Fibroblast of lung (primary cell): ENCODE data around the gene FLNC. TPM values are rescaled to one million over a fixed set of nuclear protein-coding genes. Genes with fewer than 3 reads are reported as not detected.

Experiments
- DNase-seq, 2 donors: peaks; one replicate each; pipeline versions ENCODE4 v3.0.0 to v3.0.0-alpha.2; 2010; ENCODE audit warnings: low read depth in 2 of 2
- H2AFZ ChIP-seq: 2 replicates; pipeline ENCODE4 v1.5.1; 2012; ENCODE audit warnings: low read length, control low read depth, inconsistent platforms
- H3K27ac ChIP-seq: 2 replicates; pipeline ENCODE4 v1.5.1; 2011; ENCODE audit warnings: low read length, control low read depth; ENCODE audit not compliant: insufficient read depth
- H3K27me3 ChIP-seq: 2 replicates; pipeline ENCODE4 v1.5.1; 2011; ENCODE audit warnings: mild to moderate bottlenecking, low read length; ENCODE audit not compliant: control insufficient read depth, insufficient read depth
- H3K36me3 ChIP-seq: 2 replicates; pipeline ENCODE4 v1.5.1; 2011; ENCODE audit warnings: low read length; ENCODE audit not compliant: control insufficient read depth, insufficient read depth
- H3K4me1 ChIP-seq: 2 replicates; pipeline ENCODE4 v1.5.1; 2011; ENCODE audit warnings: low read length; ENCODE audit not compliant: control insufficient read depth, insufficient read depth; ENCODE audit errors: extremely low read depth
- H3K4me2 ChIP-seq: 2 replicates; pipeline ENCODE4 v1.5.1; 2011; ENCODE audit warnings: low read length, control low read depth; ENCODE audit not compliant: insufficient read depth; ENCODE audit errors: extremely low read depth
- H3K4me3 ChIP-seq, 4 experiments: fragments of 200-600 bp in 1 of 4; sonication (generic) in 1 of 4; replicated peaks in 1 of 4; 2 replicates each; pipeline ENCODE4 v1.5.1; 2011 to 2016; ENCODE audit warnings: low read length in 4 of 4, low read depth in 3 of 4, mild to moderate bottlenecking in 3 of 4, control low read depth in 2 of 4, inconsistent platforms in 1 of 4, mixed read lengths in 1 of 4; ENCODE audit not compliant: insufficient read depth in 1 of 4; ENCODE audit errors: control extremely low read depth in 1 of 4
- H3K79me2 ChIP-seq: 2 replicates; pipeline ENCODE4 v1.5.1; 2012; ENCODE audit warnings: mild to moderate bottlenecking, low read length, inconsistent platforms; ENCODE audit not compliant: control insufficient read depth, insufficient read depth
- H3K9ac ChIP-seq: 2 replicates; pipeline ENCODE4 v1.5.1; 2011; ENCODE audit warnings: mild to moderate bottlenecking, low read length, control low read depth; ENCODE audit not compliant: insufficient read depth
- H3K9me3 ChIP-seq: 2 replicates; pipeline ENCODE4 v1.5.1; 2012; ENCODE audit warnings: low read depth, low read length; ENCODE audit not compliant: control insufficient read depth, insufficient read depth
- H4K20me1 ChIP-seq: 2 replicates; pipeline ENCODE4 v1.5.1; 2011; ENCODE audit warnings: low read length; ENCODE audit not compliant: control insufficient read depth, insufficient read depth; ENCODE audit errors: extremely low read depth
- CTCF ChIP-seq, 2 donors: IDR thresholded peaks in 1 of 2; conservative IDR thresholded peaks in 1 of 2; 1 replicate in 1 of 2; 2 replicates in 1 of 2; pipeline ENCODE4 v1.5.1; 2011 to 2012; ENCODE audit warnings: low read length in 2 of 2, control low read depth in 1 of 2, inconsistent platforms in 1 of 2, low read depth in 1 of 2, mild to moderate bottlenecking in 1 of 2
- EZH2 ChIP-seq: IDR thresholded peaks from 2 replicates; pipeline ENCODE4 v1.5.1; 2012; ENCODE audit warnings: low read length, control low read depth, mild to moderate bottlenecking; ENCODE audit errors: missing control alignments
- polyA plus RNA-seq, 2 donors: library from polyadenylated mRNA; depleted of rRNA in 1 of 2; stranded (reverse) in 1 of 2; unstranded in 1 of 2; fragments of >200 nt; gene quantifications; 2 replicates each; pipeline ENCODE4 v1.2.1, GENCODE V29; 2011 to 2012; ENCODE audit warnings: missing spikeins in 1 of 2
- total RNA-seq: library from RNA; depleted of rRNA; stranded (reverse); fragments of >200 nt; gene quantifications from 2 replicates; pipeline ENCODE4 v1.2.1, GENCODE V29; 2014

FLNC gene
- total and polyA plus RNA-seq, 2 donors (not counting 1 experiment from before 2014, with no cell fraction given) = 29.3 to 191 TPM

- Histone ChIP-seq H2AFZ (no peak overlapping the region), H3K4me2 (no peak overlapping the region), H3K4me1 (no peaks in the 10 kb centered on the region), H4K20me1 (no peaks in the 10 kb centered on the region), H3K27me3 (no peaks in the 10 kb centered on the region), H3K9me3 (no peaks in the 10 kb centered on the region), H3K27ac (no peak overlapping the region), H3K9ac (no peak overlapping the region), H3K79me2 (no peaks in the 10 kb centered on the region), H3K4me3 (no peak overlapping the region), H3K36me3 (no peaks in the 10 kb centered on the region)
- no peak for DNase-seq
- TF ChIP-seq CTCF (conservative IDR thresholded peaks at IDR 0.05 in 1 of 2, IDR thresholded peaks at IDR 0.05 in 1 of 2; ENCODE audit: low read depth in 1 of 2, low read length in 2 of 2) (no peak), EZH2 (no peak)
Observed at GRCh38 chr7:128879461-128879938, 49.3 kb downstream of the FLNC start.

GRCh38 chr7:128879939-128880746 lies 49.9 kb downstream of the FLNC start:
- Histone ChIP-seq H3K4me2 (no peak overlapping the region), H3K27ac (no peak overlapping the region), H3K79me2 (no peaks in the 10 kb centered on the region), H3K4me3 (no peak overlapping the region), H3K9me3 (no peaks in the 10 kb centered on the region), H2AFZ (no peak overlapping the region), H4K20me1 (no peaks in the 10 kb centered on the region), H3K4me1 (no peaks in the 10 kb centered on the region), H3K27me3 (no peaks in the 10 kb centered on the region), H3K36me3 (no peaks in the 10 kb centered on the region), H3K9ac (no peak overlapping the region)
- peak; percentile 70 to 73 for TF ChIP-seq CTCF (conservative IDR thresholded peaks at IDR 0.05 in 1 of 2, IDR thresholded peaks at IDR 0.05 in 1 of 2; ENCODE audit: low read depth in 1 of 2, low read length in 2 of 2)
- TF ChIP-seq EZH2 = no peak
- DNase-seq = peak; percentile 48 to 52

- Histone ChIP-seq H2AFZ (no peak overlapping the region), H3K4me1 (no peaks in the 10 kb centered on the region), H3K9me3 (no peaks in the 10 kb centered on the region), H3K27ac (no peak overlapping the region), H3K4me2 (no peak overlapping the region), H3K36me3 (no peaks in the 10 kb centered on the region), H3K27me3 (no peaks in the 10 kb centered on the region), H3K79me2 (no peaks in the 10 kb centered on the region), H3K4me3 (no peak overlapping the region), H4K20me1 (no peaks in the 10 kb centered on the region), H3K9ac (no peak overlapping the region)
- no peak for DNase-seq
- TF ChIP-seq CTCF (conservative IDR thresholded peaks at IDR 0.05 in 1 of 2, IDR thresholded peaks at IDR 0.05 in 1 of 2; ENCODE audit: low read depth in 1 of 2, low read length in 2 of 2) (no peak), EZH2 (no peak)
Observed at GRCh38 chr7:128880791-128881457, 50.7 kb downstream of the FLNC start.
